Cardiac muscle cell (in vitro differentiated cells and primary cell): ENCODE results near the gene HHAT. TPM values are rescaled to one million over a fixed set of nuclear protein-coding genes. Genes with fewer than 3 reads are reported as not detected.

ENCODE experiments used
- DNase-seq, 2 donors: peaks; one replicate each; pipeline versions ENCODE4 v3.0.0 to v3.0.0-alpha.2; 2010 to 2017; ENCODE audit warnings: low read depth in 1 of 2, low spot score in 1 of 2
- H3K27ac ChIP-seq: fragments of 200-600 bp; sonication (generic); 2 replicates; pipeline ENCODE4 v1.5.1; 2016
- H3K27me3 ChIP-seq: fragments of 200-600 bp; sonication (generic); 2 replicates; pipeline ENCODE4 v1.6.0; 2016; ENCODE audit warnings: control low read depth
- H3K36me3 ChIP-seq: fragments of 200-600 bp; sonication (generic); 2 replicates; pipeline ENCODE4 v1.5.1; 2016; ENCODE audit warnings: control low read depth
- H3K4me1 ChIP-seq: fragments of 200-600 bp; sonication (generic); 2 replicates; pipeline ENCODE4 v1.8.1; 2017; ENCODE audit warnings: low read depth, mild to moderate bottlenecking, mixed run types
- H3K4me3 ChIP-seq: fragments of 200-600 bp; sonication (generic); 2 replicates; pipeline ENCODE4 v1.5.1; 2016; ENCODE audit warnings: mild to moderate bottlenecking
- H3K9me3 ChIP-seq: fragments of 200-600 bp; sonication (generic); 2 replicates; pipeline ENCODE4 v1.5.1; 2017; ENCODE audit warnings: low read depth, mild to moderate bottlenecking, control low read depth
- polyA plus RNA-seq: library from polyadenylated mRNA; unstranded; fragments of >200 nt; fragmentation: Nextera tagmentation; extraction: Ambion mirVana; gene quantifications from 2 replicates; pipeline ENCODE4 v1.2.1, GENCODE V29; 2016
- total RNA-seq: library from RNA; depleted of rRNA; stranded (reverse); fragments of >200 nt; gene quantifications from 2 replicates; pipeline ENCODE4 v1.2.3, GENCODE V29; 2016
- TF ChIP-seq, protein P1 (sequence below): IDR thresholded peaks from 2 replicates; pipeline ENCODE4 v1.5.1; 2012; ENCODE audit warnings: low read depth, mild to moderate bottlenecking, low read length

Gene HHAT
- total and polyA plus RNA-seq, 2 experiments from 2014 or later = 3.6 to 8.4 TPM

DNA sequence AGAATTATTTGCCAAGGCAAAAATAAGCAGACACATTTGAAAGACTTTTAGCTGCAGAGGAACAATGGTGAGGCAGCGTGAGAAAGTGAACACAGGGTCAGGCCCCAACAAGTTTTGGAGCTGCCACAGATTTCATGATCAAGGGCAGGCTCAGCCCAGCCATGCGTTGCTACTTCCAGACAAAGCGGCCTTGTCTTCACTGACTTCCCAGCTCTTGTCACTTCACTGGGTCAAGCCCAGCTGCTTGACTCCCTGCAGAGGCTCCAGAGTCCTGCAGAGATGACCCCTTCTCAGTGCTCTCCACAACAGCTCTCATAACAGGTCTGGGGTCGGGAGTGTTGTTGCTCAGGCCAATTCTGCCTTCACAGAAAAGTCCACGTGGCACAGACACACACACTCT is 35.8 kb downstream of the HHAT start:
- no peaks in the 10 kb centered on the region for H3K27me3 ChIP-seq
- no peak overlapping the region for H3K4me3 ChIP-seq
- no peak for DNase-seq
- H3K9me3 ChIP-seq = no peaks in the 10 kb centered on the region
- H3K27ac ChIP-seq = no peak overlapping the region
- TF ChIP-seq, protein P1, sequence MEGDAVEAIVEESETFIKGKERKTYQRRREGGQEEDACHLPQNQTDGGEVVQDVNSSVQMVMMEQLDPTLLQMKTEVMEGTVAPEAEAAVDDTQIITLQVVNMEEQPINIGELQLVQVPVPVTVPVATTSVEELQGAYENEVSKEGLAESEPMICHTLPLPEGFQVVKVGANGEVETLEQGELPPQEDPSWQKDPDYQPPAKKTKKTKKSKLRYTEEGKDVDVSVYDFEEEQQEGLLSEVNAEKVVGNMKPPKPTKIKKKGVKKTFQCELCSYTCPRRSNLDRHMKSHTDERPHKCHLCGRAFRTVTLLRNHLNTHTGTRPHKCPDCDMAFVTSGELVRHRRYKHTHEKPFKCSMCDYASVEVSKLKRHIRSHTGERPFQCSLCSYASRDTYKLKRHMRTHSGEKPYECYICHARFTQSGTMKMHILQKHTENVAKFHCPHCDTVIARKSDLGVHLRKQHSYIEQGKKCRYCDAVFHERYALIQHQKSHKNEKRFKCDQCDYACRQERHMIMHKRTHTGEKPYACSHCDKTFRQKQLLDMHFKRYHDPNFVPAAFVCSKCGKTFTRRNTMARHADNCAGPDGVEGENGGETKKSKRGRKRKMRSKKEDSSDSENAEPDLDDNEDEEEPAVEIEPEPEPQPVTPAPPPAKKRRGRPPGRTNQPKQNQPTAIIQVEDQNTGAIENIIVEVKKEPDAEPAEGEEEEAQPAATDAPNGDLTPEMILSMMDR = no peak
- no peaks in the 10 kb centered on the region for H3K36me3 ChIP-seq
- no peaks in the 10 kb centered on the region for H3K4me1 ChIP-seq

DNA sequence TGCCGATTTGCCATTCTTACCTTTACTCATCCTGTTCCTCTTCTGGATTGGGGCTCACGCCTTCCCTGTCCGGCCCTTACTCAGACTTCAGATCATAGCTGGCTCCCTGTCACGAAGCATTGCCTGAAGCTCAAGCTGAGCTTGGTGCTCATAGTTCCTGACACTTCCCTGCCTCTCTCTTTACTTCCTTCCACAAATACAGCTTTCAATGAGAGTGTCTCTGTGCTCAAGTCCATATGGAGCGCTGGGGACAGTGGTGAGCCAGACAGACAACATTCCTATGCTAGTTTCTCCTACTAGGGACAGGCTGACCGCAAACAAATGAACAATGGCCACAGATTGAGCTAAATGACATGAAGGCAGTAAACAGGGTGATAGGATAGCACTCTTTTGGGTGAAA is 38.1 kb downstream of the HHAT start:
- Histone ChIP-seq H3K4me3 (no peak overlapping the region), H3K27ac (no peak overlapping the region), H3K36me3 (no peaks in the 10 kb centered on the region), H3K9me3 (no peaks in the 10 kb centered on the region), H3K27me3 (no peaks in the 10 kb centered on the region), H3K4me1 (no peaks in the 10 kb centered on the region)
- DNase-seq = no peak
- TF ChIP-seq, protein P1 = no peak

DNA sequence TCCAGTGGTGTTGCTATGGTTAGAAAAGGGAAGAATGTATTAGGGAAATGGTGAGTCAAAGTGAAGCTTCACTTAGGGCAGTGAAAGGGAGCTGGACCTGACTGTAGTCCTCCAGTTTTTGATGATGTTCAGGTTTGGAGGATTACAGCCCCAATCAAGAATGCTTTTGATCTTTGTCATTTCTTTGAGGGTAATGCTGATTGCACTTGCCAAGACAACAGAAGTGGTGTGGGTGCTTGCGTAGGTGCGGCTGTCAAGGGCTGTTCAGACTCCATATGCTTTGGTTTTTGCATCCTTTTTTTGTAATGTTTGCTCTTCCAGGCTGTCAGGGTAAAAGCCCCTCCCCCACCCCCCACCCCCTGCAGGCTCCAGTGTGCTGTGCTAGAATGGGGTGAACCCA is 38.9 kb downstream of the HHAT start:
- Histone ChIP-seq H3K4me1 (no peaks in the 10 kb centered on the region), H3K9me3 (no peaks in the 10 kb centered on the region), H3K27me3 (no peaks in the 10 kb centered on the region), H3K4me3 (no peak overlapping the region), H3K36me3 (no peaks in the 10 kb centered on the region), H3K27ac (no peak overlapping the region)
- no peak for DNase-seq
- TF ChIP-seq, protein P1 = no peak

DNA sequence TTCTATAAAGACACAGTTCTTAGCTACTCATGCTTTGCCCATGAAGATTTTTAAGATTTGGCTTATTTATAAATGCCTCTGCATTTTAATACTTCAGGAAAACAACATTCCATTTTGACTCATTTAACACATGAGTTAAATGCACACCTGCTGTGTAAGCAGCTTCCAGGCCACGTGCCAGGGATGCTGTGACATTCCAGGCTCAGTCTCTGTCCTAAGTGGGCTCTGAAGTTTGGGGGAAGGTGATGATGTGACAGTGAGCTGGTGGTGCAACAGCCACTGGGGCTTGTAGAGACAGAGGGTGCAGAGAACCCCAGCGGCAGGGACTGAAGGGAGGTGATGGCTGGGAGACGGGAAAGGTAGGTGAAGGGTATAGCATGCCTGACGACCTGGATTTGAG is 40.7 kb downstream of the HHAT start:
- TF ChIP-seq, protein P1 = no peak
- H3K27ac ChIP-seq = no peak overlapping the region
- H3K4me1 ChIP-seq = no peaks in the 10 kb centered on the region
- no peak for DNase-seq
- H3K36me3 ChIP-seq = no peaks in the 10 kb centered on the region
- H3K27me3 ChIP-seq = no peaks in the 10 kb centered on the region
- no peaks in the 10 kb centered on the region for H3K9me3 ChIP-seq
- H3K4me3 ChIP-seq = no peak overlapping the region

DNA sequence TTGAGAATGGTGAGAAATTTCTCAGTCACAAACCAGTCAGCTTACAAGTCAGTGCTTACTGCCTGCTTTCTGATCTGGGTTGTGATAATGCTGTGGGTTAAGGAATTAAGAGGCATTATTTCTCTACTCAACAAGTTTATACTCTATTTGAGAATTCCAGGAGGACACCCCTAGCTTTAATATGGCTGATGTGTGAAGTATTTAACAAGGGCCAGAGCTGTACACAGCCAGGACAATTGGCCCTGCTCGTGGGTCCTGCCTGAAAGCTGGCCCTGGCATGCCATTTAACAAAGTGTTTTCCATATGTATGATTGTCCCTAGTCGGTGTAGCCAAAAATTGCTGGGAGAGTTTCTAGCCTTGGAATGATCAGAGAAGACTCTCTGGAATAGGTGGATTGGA is 43.2 kb downstream of the HHAT start:
- Histone ChIP-seq H3K9me3 (no peaks in the 10 kb centered on the region), H3K27ac (no peak overlapping the region), H3K4me3 (no peak overlapping the region), H3K27me3 (no peaks in the 10 kb centered on the region), H3K4me1 (no peaks in the 10 kb centered on the region), H3K36me3 (no peaks in the 10 kb centered on the region)
- TF ChIP-seq, protein P1 = no peak
- no peak for DNase-seq

DNA sequence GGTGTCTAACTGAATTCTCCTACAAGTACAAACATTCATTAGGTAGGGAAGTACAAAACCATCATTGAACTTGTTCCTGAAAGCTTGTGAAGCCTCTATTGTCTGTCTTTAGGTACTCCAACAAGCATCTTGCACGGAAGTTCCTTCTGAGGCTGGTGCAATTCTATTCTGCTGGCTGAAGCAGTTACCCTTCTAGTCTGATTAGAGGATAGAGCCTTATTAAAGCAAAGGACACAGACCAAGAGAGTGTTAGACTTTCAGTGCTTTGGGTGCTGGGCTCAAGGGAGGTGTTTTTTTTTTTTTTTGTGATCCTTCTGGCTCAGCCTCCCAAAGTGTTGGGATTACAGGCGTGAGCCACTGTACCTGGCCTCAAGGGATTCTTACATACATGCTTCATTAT is 43.8 kb downstream of the HHAT start:
- no peaks in the 10 kb centered on the region for H3K4me1 ChIP-seq
- H3K9me3 ChIP-seq = no peaks in the 10 kb centered on the region
- H3K27me3 ChIP-seq = no peaks in the 10 kb centered on the region
- TF ChIP-seq, protein P1 = no peak
- no peak for DNase-seq
- H3K36me3 ChIP-seq = no peaks in the 10 kb centered on the region
- H3K27ac ChIP-seq = no peak overlapping the region
- no peak overlapping the region for H3K4me3 ChIP-seq
